Pulmonary artery endothelial cell (primary cell): Measurements from ENCODE around the gene ARL4C. TPM values are rescaled to one million over a fixed set of nuclear protein-coding genes. Genes with fewer than 3 reads are reported as not detected.

Experiments
- DNase-seq: peaks from one replicate; pipeline ENCODE4 v3.0.0-alpha.2; 2011; ENCODE audit warnings: low read depth, low spot score
- total RNA-seq: library from RNA; depleted of rRNA; stranded (reverse); fragments of >200 nt; gene quantifications from 2 replicates; pipeline ENCODE4 v1.2.3, GENCODE V29; 2014

The ARL4C gene
- total RNA-seq, 1 donor from 2014 or later = 3.7 TPM

DNA sequence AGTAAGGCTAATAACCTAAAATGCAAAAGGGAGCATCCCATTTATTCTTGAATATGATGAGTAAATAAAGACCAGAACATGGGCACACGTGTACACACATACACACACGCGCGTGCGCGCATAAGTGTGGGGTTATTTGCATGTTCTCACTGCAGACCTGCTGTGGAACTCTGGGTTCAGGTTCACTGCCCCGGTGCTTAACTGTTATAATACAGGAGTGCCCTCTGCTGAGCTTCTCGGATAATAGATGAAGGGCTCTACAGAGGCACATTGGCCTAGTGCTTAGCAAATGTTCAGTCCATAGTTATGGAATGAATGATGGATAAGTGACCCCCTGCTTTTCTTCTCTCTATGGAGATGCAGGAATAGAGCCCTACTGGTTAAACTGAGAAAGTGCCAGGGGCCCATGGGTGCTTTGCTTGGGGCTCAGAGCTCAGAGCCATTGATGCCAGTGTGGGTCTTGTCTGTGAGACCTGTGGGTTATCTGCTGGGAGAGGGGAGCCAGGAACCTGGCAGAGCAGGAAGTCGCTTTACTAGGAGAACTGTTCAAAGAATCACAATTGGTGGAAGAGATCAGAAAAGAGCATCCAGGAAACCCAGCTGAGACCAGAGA is 3.6 kb upstream of the ARL4C start:
- DNase-seq = peak; percentile 17

DNA sequence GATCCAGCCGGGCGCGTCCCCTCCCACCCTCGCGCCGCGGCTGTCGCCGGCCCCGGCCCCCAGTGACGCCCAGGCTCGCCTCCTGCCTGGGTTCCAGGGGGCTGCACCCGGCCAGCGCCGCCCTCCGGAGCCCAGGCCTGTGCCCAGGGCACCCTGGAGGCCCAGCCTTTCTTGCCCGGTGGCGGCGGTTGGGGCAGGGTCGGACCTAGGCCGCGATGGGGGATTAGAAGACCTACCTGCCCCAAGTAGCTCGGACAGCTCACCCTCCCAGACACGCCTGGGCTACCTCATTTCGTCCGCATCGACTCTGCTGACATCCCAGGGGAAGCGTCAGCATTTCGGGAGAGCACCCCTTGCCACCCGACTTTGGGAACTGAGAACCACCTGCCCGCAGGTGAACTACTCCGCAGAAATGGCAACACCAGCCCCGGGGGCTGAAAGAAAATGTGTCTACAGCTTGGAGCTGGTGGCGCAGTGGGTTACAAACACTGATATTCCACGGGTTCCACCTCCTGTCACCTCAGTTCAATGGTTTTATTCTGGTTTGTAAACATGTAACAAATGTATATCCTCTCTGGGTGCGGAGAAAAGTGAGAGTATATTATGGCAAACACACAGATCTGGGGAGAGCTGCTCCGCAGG is 834 bp upstream of the ARL4C start:
- no peak for DNase-seq

DNA sequence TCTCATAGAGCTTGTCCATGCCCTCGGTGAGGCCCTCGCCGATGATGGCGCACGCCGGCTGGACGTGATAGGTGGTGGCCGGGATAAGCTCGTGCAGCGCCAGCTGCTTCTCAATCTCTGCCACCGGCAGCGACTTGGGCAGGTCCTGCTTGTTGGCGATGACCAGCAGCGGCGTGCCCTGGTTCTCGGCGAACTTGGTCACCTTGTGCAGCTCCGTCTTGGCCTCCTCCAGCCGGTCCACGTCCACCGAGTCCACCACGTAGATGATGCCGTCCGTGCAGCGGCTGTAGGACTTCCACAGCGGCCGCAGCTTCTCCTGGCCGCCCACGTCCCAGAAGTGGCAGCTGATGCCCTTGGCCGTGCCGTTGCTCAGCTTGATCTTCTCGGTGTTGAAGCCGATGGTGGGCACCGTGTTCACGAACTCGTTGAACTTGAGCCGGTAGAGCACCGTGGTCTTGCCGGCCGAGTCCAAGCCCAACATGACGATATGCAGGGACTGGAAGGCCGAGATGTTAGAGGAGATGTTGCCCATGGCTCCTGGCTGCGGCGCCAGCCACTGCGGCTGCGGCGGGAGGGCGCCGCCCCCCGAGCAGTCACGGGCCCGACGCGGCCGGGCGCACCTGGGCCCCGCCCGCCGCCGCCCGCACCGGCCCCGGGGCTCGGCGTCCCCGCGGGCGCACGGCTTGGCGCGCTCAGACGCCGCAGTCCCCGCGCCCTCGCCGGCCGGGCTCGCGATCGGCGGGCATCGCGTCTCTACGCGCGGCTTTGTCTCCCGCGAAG is 636 bp downstream of the ARL4C start:
- no peak for DNase-seq

DNA sequence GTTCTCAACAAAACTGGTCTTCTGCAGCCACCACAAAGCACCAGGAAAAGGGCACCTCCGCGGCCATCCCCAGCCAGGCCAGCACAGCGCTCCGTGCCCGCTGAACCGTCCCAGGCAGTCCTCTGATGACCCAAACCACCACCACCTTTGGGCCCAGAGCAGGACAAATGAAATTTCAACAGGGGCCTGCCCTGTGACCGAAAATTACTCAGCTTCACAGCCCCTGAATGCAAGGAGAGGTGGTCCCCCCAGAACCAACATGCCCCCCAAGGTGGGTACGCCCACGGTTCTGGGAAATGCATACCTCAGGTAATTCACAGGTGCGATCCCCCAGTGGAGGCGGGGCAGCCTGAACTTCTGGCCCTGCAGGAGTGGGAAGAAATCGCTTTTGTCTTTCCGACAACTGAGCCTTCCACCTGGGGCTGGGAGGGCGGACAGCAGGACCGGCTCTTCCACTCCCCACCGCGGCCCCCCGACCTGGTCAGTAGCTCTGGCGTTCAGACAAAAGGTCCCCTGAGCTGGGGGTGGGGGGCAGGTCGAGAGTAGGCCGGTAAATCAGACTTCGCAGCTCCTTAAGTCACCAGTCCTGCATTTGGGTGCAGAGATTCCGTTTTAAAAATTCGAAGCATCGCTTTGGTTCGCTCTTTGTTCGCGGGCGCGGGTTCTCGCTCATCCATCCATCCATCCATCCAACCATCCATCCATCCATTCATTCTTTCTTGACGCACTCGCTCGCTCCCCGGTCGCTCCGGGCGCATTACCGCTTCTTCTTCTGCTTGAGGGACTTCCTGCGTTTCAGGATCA is 1.4 kb downstream of the ARL4C start:
- no peak for DNase-seq

DNA sequence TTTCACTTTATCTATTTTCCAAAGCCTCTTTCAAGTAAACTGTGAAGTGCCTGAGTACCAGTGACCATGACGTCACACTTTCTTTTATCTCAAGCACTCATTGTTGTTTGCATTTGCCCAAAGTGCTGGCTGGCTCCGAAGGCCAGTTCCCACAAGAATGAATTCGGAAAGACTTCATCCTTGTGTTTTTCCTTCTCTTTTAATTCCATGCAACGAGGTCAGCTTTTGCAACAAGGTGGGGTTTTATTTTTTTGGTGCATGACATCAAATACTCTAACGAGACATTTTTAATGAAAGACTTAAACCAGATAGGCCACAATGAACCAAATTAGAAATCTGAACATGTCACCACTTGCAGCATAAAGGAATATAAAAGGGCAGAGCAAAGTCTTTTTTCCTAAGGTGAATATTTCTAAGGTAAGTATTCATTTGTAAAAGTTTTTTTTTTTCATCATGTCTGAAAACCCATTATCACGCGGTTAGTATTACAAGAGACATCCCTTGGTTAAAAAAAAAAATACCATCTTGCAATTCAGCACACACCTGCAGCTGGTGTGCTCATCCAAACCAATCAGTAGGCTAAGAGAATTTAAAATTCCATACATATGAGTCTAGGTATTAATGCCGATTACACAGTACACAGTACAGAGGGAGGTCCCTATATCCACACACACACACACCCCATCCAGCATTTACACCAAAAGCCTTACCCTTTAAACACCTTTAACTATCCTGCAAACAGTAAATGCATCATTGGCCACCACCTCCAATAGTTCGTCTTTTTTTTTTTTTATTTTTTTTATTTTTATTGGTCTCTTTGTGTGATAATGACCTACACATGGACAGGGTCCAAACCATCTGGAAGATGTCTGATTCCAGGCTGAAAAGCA is 2.3 kb downstream of the ARL4C start:
- no peak for DNase-seq

DNA sequence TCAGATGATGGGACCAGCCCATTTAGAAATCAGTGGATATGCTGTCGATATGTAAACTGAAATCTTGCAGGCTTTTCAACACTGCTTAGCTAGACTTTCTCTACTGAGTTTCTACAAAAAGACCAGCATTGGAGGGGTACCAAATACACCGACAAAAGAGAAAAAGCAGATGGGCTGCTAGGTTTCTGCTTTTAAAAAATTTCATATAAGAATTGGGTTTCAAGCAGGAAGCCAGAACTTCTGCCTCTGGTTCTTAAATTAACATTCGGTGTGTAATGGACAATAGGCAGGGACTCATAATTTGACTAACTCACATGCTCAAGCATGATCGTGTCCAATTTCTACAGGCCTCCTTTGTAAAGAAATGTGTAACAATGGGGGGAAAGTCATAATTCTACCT is 3.1 kb downstream of the ARL4C start:
- no peak for DNase-seq

DNA sequence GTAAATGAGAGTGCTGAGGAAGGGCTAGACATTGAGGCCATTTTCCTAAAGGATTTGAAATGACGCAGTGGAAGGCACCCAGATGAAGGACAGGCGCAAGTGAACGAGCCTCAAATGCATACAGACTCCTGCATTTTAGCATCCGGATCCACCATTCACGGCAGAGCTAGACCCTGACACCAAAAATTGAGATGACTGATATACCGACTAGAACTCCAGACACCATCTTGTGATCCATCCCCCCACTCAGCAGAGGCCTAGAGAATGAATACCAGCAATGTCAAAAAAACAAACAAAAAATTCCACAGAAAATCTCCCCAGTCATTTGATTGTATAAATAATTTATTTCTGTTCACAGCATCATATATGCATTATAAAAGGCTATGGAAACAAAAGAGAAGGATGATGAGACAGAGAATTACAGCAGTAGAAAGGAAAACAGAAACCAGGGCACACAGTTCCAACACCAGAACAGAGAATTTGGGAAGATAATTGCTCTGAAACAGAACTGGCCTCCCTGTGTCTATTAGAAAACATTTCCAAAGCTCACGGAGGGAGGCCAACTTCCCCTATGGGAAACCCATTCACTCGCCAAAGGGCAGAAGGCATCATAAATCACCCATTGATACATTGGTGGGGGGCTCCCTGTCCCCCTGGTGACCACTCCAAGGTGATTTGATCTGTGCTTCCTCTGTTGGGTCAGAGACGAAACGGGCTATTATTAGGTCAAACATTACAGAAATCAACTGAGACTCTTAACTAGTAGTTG is 4.0 kb downstream of the ARL4C start:
- no peak for DNase-seq

DNA sequence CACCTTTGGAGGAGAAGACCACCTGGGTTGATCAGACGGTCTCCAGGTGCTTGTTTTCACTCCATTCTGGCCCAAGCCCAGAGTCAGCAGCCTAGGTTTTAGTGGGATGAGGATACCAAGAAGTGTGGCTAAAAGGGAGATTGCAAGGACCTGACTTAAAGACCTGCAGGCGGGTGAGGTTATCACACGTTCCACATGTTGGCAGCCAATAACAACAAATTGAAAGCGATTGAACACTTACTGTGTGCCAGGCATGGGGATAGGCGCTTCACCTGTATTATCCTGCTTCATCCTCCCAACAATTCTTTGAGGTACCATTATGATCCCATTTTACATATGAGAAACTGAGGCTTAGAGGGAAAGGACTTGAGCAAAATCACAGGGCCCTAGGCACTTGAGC is 5.0 kb downstream of the ARL4C start:
- DNase-seq = no peak

DNA sequence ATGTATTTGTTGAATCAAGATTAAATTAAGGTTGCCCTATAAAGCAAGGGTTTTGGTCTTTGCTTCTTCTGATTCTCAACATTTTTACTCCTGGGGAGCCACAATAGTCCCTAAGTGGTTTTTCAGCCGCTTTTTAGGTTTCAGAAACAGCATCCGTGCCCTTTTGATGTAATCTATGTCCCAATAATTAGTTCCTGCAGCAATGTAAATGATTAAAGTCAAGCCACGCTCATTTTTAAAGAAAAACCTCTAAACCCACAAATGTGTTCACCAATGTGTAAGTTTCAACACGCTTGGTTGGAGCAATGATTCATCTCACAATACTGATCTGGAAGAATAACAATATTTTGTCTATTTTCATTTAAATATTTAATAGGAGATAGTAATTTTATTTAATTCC is 5.6 kb downstream of the ARL4C start:
- no peak for DNase-seq

DNA sequence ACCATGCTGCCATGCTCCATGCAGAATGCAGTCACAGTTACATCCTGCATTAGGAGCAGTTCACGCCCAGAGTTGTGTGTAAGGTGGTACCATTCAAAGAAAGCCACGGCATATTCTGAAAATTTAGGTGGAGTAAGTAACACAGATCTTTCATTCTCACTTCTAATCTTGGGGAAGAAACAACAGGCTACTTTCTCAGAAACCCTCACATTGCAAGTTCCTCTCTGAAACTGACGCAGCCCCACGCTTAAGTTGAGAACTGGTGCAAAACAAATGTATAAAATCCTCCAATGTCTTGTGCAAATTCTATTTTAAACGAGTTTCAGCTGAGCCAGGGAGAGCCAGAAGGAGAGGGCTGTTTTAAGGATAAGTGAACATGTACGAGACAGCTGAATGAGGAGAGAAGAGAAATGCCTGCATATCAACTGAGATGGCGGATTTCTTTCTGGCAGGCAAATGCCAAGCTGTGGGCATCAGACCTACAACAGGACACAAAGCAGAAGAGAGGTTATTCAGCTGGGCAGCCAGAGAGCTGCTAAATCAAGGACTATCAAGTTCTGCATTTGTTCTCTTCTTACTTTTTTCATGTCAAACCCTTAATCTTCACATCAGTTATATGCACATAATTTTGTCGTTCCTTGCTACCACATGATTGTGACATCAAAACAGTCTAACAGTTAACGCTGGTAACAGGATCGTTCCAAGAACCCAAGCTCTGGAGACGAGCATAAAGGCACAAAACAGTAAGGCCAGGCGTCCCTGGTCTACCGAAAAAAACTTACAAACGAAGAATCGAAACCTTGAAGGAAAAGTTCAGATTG is 6.4 kb downstream of the ARL4C start:
- no peak for DNase-seq

DNA sequence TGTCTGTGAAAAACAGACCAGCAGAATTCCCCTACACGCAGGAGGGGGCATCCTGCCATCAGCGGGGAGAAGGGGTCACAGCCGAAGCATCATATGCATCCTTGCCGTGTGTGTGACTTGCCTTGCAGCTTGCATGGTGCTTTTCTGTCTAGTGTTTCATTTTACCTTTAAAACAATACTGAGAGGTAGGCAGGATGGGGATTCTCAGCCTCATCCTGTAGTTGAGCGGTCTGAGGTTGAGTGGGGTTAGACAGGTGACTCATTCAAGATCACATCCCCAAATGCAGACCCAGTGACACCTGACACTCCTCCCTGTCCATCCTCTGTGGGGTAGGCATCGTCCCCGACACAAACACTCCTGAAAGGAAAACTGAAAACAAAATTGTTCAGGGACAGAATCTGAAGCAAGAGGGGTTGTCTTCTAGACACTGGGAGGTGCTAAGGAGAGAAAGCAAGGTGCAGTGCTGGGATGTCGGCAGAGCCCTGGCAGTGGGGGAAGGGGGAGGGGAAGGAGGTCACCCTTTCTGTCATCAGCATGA is 7.9 kb downstream of the ARL4C start:
- DNase-seq = no peak

DNA sequence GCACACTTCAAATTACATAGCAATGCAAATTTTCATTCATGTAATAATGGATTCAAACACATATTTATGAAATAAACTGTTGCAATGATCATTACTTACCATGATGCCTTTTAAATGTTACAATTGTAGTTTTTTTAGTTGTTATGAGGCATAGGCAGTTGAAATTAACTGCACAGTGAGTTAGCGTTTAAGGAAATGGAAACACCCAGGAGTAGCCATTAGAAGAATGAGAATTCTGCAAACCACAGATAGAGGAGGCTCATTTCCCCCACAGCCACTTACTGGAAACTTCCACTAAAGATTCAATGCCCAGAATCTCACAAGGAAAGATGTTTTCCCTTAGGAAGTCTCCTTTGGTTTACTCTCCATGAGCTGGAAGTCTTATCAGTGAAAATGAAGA is 8.4 kb downstream of the ARL4C start:
- no peak for DNase-seq

DNA sequence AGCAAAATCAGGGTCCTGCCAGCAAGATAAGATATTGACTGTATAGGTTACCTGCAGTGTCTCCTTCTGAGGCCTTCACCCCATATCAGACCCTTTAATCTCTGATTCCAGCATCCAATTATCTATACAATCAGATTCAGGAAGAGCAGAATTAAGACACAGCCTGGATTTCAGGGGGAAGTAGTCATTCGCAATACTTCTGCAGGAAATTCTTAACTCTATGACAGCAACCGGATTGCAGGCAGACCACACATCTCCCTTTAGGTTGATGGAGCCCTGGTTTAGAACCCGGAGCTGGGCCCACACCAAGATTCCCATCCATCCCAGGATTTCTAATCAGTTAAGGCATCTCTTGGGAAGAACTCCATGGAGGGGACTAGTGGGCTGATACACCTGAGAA is 9.5 kb downstream of the ARL4C start:
- no peak for DNase-seq

DNA sequence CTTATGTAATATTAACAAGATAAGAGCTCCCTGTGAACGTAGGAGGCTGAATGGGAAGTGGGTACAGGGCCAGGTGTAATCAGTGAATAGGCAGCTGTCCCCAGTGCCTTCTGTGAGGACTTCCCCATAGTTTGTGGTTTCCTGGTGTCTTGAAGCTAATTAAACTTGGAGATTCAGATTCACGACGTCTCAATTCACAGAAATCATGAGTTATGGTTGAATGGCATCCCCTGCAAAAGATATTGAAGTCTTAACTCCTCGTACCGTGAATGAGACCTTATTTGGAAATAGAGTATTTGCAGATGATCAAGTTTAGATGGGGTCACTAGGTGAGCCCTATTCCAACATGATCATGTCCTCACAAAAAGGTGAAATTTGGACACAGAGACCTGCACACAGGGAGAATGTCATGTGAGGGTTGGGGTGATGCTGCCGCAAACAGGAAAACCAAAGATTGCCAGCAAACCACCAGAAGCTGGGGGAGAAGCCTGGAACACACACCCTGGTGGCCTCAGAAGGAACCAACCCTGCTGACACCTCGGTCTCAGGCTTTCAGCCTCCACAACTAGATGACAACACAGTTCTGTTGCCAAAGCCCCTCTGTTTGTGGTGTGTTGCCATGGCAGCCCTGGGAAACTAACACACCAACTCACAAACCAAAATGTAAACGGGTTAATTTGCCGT is 13.2 kb downstream of the ARL4C start:
- DNase-seq = no peak

DNA sequence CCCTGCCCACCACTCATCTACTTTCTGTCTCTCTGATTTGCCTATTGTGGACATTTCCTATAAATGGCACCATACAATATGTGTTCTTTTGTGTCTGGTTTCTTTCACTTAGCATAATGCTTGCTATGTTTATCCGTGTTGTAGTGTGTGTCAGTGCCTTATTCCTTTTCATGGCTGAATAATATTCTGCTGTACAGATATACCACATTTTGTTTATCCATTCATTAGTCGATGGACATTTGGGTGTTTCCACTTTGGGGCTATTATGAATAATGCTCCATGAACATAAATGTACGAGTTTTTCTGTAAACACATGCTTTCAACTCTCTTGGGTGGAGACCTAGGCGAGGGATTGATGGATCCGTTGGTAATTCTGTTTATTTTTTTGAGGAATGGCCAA is 15.6 kb downstream of the ARL4C start:
- no peak for DNase-seq

DNA sequence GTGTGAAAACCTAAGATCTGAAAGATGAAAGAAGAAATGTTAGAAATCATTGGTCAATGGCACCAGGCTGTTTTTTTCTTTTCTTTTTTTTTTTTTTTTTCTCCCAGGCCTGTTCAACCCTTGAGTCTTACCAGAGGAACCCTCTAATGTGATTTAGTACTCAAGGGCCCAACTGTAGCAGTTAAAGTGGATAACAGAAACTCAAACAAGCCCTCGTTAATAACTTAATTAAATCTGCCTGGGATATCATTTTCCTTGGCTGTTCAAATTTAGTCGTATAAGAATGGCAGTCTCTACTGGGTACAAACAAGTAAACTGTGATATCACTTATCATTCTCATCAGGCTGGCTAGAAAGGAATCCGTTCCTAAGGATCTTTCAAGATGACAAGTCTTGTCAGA is 16.5 kb downstream of the ARL4C start:
- no peak for DNase-seq

DNA sequence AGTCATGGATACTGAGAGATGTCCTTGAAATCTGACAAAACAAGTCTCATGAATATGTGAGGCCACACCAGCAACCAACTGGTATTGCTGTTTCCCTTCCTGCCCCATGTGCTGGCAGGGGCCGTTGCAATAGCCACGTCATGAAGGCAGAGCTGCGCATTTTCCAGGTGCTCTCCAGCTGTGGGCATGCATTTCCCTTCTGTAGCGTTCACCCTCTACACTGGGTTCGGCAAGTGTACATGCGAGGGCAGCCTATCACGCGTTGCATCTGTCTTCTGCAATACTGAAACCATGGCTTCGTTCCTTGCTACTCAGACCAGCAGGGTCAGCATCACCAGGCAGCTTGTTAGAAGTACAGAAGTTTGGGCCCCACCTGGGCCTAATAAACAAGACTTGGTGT is 17.4 kb downstream of the ARL4C start:
- DNase-seq = no peak

DNA sequence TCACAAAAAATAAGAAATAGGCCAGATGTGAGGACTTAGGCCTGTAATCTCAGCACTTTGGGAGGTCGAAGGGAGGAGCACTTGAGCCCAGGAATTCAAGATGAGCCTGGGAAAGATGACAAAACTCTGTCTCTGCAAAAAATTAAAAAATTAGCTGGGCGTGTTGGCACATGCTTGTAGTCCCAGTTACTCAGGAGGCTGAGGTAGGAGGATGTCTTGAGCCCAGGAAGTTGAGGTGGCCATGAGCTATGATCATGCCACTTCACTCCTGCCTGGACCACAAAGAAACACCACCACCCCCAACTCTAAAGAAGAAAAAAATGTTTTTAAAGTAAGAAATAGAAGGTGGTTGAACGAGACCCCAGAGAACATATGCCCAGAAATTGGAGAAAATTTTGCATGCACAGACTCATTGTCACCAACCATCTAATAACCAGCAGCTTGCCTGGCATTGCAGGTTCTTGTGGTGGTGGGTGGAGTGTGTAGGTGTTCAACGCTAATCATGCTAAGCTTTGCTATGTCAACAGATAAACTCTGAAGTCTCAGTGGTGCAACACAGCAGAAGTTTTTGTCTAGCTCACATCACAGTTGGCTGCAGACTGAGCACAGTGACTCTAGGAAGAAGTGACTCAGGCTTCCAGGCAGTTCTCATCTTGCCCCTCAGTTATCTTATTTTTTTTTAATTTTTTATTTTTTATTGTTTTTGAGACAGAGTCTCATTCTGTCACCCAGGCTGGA is 18.6 kb downstream of the ARL4C start:
- DNase-seq = no peak
